ENCODE data around the gene KIAA0930.

Gene KIAA0930

GRCh38 chr22:45281010-45281409, 40.3 kb upstream of the KIAA0930 start:
- no peak for ATAC-seq
- TF ChIP-seq PATZ1 (CRISPR knock-in tag; IDR thresholded peaks at IDR 0.05; ENCODE audit: borderline replicate concordance) (no peak), CSDC2 (CRISPR knock-in tag; IDR thresholded peaks at IDR 0.05) (no peak), ARNTL (CRISPR knock-in tag; IDR thresholded peaks at IDR 0.05; ENCODE audit: borderline replicate concordance, low read depth) (no peak), ZFP30 (CRISPR knock-in tag; IDR thresholded peaks at IDR 0.05) (no peak), PPARA (CRISPR knock-in tag; IDR thresholded peaks at IDR 0.05; ENCODE audit: borderline replicate concordance) (no peak), ZFP3 (CRISPR knock-in tag; IDR thresholded peaks at IDR 0.05) (no peak), ESRRG (CRISPR knock-in tag; IDR thresholded peaks at IDR 0.05) (no peak), CSRNP3 (CRISPR knock-in tag; IDR thresholded peaks at IDR 0.05) (no peak), OSR1 (CRISPR knock-in tag; IDR thresholded peaks at IDR 0.05) (no peak), BACH2 (CRISPR knock-in tag; IDR thresholded peaks at IDR 0.05; ENCODE audit: borderline replicate concordance) (no peak), ZNF8 (CRISPR knock-in tag; IDR thresholded peaks at IDR 0.05) (no peak), CREB5 (CRISPR knock-in tag; IDR thresholded peaks at IDR 0.05; ENCODE audit: low read depth) (no peak), TSHZ2 (CRISPR knock-in tag; IDR thresholded peaks at IDR 0.05) (no peak), TCF4 (CRISPR knock-in tag; IDR thresholded peaks at IDR 0.05; ENCODE audit: borderline replicate concordance) (no peak), ISL1 (CRISPR knock-in tag; IDR thresholded peaks at IDR 0.05) (no peak), TOX (CRISPR knock-in tag; IDR thresholded peaks at IDR 0.05; ENCODE audit: borderline replicate concordance) (no peak), ZNF565 (CRISPR knock-in tag; conservative IDR thresholded peaks at IDR 0.05; ENCODE audit: low read depth) (no peak), POU6F1 (CRISPR knock-in tag; IDR thresholded peaks at IDR 0.05; ENCODE audit: borderline replicate concordance, low read depth) (no peak)

GRCh38 chr22:45280587-45280980, 39.9 kb upstream of the KIAA0930 start:
- TF ChIP-seq OSR1 (CRISPR knock-in tag; IDR thresholded peaks at IDR 0.05) (no peak), TOX (CRISPR knock-in tag; IDR thresholded peaks at IDR 0.05; ENCODE audit: borderline replicate concordance) (no peak), CSRNP3 (CRISPR knock-in tag; IDR thresholded peaks at IDR 0.05) (no peak), ARNTL (CRISPR knock-in tag; IDR thresholded peaks at IDR 0.05; ENCODE audit: borderline replicate concordance, low read depth) (no peak), CREB5 (CRISPR knock-in tag; IDR thresholded peaks at IDR 0.05; ENCODE audit: low read depth) (no peak)
- ATAC-seq, result no peak

All from SK-N-SH treated with all-trans-retinoic acid at 6 μM for 48 hours (cell line).